Activated CD8-positive, alpha-beta T cell treated with anti-CD3 and anti-CD28 coated beads for 36 hours (primary cell): ENCODE data around the gene EPHB1. TPM values are rescaled to one million over a fixed set of nuclear protein-coding genes. Genes with fewer than 3 reads are reported as not detected.

Experiments used
- ATAC-seq: fragments of 200-7000 bp; cut with Tn5 transposase; one replicate; pipeline ENCODE4 v1.10.0; 2021; ENCODE audit warnings: mild to moderate bottlenecking, moderate library complexity
- CTCF ChIA-PET: fragments of 350-600 bp; sonication (Branson Sonifier 250); formaldehyde crosslinking; loops from one replicate; lab custom pipeline; 2021; ENCODE audit warnings: antibody characterized with exemption; lab: Charles Lee
- POLR2A ChIA-PET: fragments of 350-600 bp; sonication (Branson Sonifier 250); formaldehyde crosslinking; loops from one replicate; lab custom pipeline; 2021; ENCODE audit warnings: antibody characterized with exemption; lab: Charles Lee
- DNase-seq: peaks from one replicate; pipeline ENCODE4 v3.0.0-alpha.2; 2020
- H3K27ac Mint-ChIP-seq: one replicate; pipeline ENCODE4 v1.8.0; 2021; ENCODE audit warnings: mild to moderate bottlenecking, mixed read lengths
- H3K27me3 Mint-ChIP-seq: one replicate; pipeline ENCODE4 v1.8.0; 2021; ENCODE audit warnings: mixed read lengths
- H3K36me3 Mint-ChIP-seq: one replicate; pipeline ENCODE4 v1.8.0; 2021; ENCODE audit warnings: low read depth, mixed read lengths
- H3K4me1 Mint-ChIP-seq: one replicate; pipeline ENCODE4 v1.8.0; 2021; ENCODE audit warnings: low read depth, mixed read lengths
- H3K4me3 Mint-ChIP-seq: one replicate; pipeline ENCODE4 v1.8.0; 2021; ENCODE audit warnings: mild to moderate bottlenecking, moderate library complexity, mixed read lengths
- H3K9me3 Mint-ChIP-seq: one replicate; pipeline ENCODE4 v1.8.0; 2021; ENCODE audit warnings: mixed read lengths
- intact Hi-C: fragments of 100-400 bp; cut with micrococcal nuclease; formaldehyde crosslinking; loops from one replicate; pipeline ENCODE4 v1.10.0; 2022
- total RNA-seq, 2 experiments: library from RNA; stranded (reverse); gene quantifications; one replicate each; pipeline ENCODE4 v1.2.3, GENCODE V29; 2021
- TF ChIP-seq, protein P1 (sequence below): fragments of 200-600 bp; IDR thresholded peaks from one replicate; pipeline ENCODE4 v1.8.0; 2022; ENCODE audit warnings: antibody characterized with exemption, mild to moderate bottlenecking

Gene EPHB1
- total RNA-seq, 2 experiments from 2014 or later = 0.78 TPM; not detected in 1

- Mint-ChIP-seq H3K9me3 (peaks cover 14% of the 10 kb centered on the region), H3K36me3 (no peaks in the 10 kb centered on the region), H3K4me1 (no peaks in the 10 kb centered on the region), H3K4me3 (no peak overlapping the region), H3K27me3 (no peaks in the 10 kb centered on the region), H3K27ac (no peak overlapping the region)
- DNase-seq (no peak), ATAC-seq (no peak)
- intact Hi-C loops = no loop called here
- CTCF ChIA-PET = no interaction called here
- POLR2A ChIA-PET = no interaction called here
- TF ChIP-seq, protein P1, sequence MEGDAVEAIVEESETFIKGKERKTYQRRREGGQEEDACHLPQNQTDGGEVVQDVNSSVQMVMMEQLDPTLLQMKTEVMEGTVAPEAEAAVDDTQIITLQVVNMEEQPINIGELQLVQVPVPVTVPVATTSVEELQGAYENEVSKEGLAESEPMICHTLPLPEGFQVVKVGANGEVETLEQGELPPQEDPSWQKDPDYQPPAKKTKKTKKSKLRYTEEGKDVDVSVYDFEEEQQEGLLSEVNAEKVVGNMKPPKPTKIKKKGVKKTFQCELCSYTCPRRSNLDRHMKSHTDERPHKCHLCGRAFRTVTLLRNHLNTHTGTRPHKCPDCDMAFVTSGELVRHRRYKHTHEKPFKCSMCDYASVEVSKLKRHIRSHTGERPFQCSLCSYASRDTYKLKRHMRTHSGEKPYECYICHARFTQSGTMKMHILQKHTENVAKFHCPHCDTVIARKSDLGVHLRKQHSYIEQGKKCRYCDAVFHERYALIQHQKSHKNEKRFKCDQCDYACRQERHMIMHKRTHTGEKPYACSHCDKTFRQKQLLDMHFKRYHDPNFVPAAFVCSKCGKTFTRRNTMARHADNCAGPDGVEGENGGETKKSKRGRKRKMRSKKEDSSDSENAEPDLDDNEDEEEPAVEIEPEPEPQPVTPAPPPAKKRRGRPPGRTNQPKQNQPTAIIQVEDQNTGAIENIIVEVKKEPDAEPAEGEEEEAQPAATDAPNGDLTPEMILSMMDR = no peak
Measured at GRCh38 chr3:134846084-134846483, 51.0 kb downstream of the EPHB1 start.

DNA sequence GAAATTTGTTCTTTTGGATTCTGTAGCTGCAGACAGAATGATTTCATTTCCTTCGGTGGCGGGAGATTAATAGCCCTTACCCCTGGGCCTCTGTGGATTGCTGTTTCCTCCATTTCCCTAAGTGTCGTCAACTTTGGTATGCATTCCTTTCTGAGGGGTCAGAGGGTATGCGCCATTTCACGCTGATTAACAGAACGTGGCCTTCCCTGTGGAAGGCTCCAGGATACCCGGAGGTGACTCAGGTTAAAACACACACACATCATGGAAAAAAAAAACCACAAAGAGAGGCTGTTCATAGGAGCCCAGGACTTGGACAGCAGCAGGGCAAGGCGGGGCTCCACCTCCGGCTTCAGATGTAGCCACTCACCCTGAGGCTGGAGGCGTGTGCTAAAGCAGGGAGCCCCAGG, 51.9 kb downstream of the EPHB1 start:
- no peaks in the 10 kb centered on the region for H3K4me1 Mint-ChIP-seq
- no peaks in the 10 kb centered on the region for H3K36me3 Mint-ChIP-seq
- ChIA-PET POLR2A (no interaction called here), CTCF (no interaction called here)
- TF ChIP-seq, protein P1 = no peak
- H3K9me3 Mint-ChIP-seq = peaks cover 14% of the 10 kb centered on the region
- intact Hi-C loops = no loop called here
- no peaks in the 10 kb centered on the region for H3K27me3 Mint-ChIP-seq
- no peak for DNase-seq
- no peak overlapping the region for H3K4me3 Mint-ChIP-seq
- no peak for ATAC-seq
- H3K27ac Mint-ChIP-seq = no peak overlapping the region

DNA sequence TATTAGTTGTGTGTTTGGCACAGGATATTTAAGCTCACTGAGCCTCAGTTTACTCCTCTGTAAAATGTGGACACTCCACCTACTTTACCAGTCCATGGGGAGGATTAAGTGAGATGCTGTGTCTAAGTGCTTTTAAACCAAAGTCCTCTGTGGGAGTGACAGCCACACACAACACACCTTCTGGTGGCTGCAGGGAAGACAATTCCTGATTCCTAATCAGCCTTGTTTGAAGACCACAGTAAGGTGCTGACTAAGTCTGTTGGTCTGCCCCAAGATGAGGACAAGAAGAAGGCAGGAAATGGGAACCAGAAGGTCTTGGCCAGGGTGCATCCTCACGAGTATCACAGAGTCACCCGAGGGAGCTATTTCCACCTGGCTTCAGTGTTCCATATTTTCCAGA, 52.3 kb downstream of the EPHB1 start:
- H3K27ac Mint-ChIP-seq = no peak overlapping the region
- ChIA-PET POLR2A (no interaction called here), CTCF (no interaction called here)
- H3K4me1 Mint-ChIP-seq = no peaks in the 10 kb centered on the region
- TF ChIP-seq, protein P1 = no peak
- DNase-seq (no peak), ATAC-seq (no peak)
- no peaks in the 10 kb centered on the region for H3K27me3 Mint-ChIP-seq
- H3K4me3 Mint-ChIP-seq = no peak overlapping the region
- no peaks in the 10 kb centered on the region for H3K36me3 Mint-ChIP-seq
- intact Hi-C loops = no loop called here
- peaks cover 13% of the 10 kb centered on the region for H3K9me3 Mint-ChIP-seq

GRCh38 chr3:134849561-134849960, 54.5 kb downstream of the EPHB1 start:
- POLR2A ChIA-PET = no interaction called here
- CTCF ChIA-PET = no interaction called here
- intact Hi-C loops = no loop called here

GRCh38 chr3:134850761-134851160, 55.7 kb downstream of the EPHB1 start:
- ATAC-seq = no peak
- TF ChIP-seq, protein P1 = no peak
- no peak overlapping the region for H3K27ac Mint-ChIP-seq

More at GRCh38 chr3:134849561-134849960, 54.5 kb downstream of the EPHB1 start:
- TF ChIP-seq, protein P1 = no peak
- no peaks in the 10 kb centered on the region for H3K9me3 Mint-ChIP-seq
- no peak overlapping the region for H3K27ac Mint-ChIP-seq
- peaks cover 9% of the 10 kb centered on the region for H3K4me1 Mint-ChIP-seq
- no peaks in the 10 kb centered on the region for H3K36me3 Mint-ChIP-seq
- DNase-seq = no peak
- no peaks in the 10 kb centered on the region for H3K27me3 Mint-ChIP-seq
- ATAC-seq = no peak
- no peak overlapping the region for H3K4me3 Mint-ChIP-seq

More at GRCh38 chr3:134850761-134851160, 55.7 kb downstream of the EPHB1 start:
- intact Hi-C loops = no loop called here
- Mint-ChIP-seq H3K4me3 (no peak overlapping the region), H3K9me3 (no peaks in the 10 kb centered on the region), H3K27me3 (no peaks in the 10 kb centered on the region), H3K4me1 (peaks cover 9% of the 10 kb centered on the region), H3K36me3 (no peaks in the 10 kb centered on the region)
- POLR2A ChIA-PET = no interaction called here
- DNase-seq = no peak
- CTCF ChIA-PET = no interaction called here
